Globus pallidus (tissue), 1 donor: ENCODE data around the gene DCD.
"Not testable (repeated sequence)": the region's sequence is repeated elsewhere in the genome, so short reads cannot be mapped to it uniquely, and the experiment has no call there.

ENCODE experiments used
- DNase-seq: peaks from one replicate; pipeline ENCODE4 v3.0.0-alpha.2; 2015; ENCODE audit warnings: low spot score

Gene DCD

DNA sequence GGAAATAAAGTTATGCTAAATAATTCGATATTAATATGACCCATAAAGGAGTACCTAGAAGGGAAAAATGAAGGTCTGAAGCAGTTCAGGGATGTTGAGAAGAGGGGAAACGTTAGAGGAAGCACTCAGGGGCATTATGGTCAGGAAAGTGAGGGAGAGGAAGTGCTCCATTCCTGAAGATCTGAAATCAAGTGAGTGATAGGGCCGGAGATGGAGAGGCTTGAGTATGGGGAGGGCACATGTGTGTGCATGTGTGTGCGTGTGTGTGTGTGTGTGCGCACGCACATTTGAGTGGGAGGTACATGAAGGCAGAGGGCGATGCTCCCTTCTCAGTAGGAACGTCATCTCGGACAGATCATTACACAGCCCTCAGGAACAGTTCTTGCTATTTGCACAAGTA is 4.9 kb upstream of the DCD start:
- no peak for DNase-seq

DNA sequence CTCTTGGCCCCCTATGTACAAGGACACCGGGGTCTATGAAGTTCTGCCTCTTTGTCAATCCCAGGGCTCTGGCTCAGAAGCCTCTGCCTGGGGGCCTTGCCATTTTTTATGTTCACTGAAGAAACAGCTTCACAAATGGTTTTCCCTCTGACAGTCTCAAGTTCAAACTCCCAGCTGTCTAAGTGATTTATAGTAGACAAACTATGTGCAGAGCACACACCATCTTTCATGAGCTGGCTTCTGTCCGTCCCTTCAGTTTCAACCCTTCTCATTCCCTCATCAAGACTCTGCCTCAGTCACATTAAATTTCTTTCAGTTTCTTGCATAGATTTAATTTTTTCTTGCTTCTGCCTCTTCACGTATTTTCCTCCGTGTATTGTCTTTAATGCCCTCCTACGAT is 2.7 kb upstream of the DCD start:
- no peak for DNase-seq

DNA sequence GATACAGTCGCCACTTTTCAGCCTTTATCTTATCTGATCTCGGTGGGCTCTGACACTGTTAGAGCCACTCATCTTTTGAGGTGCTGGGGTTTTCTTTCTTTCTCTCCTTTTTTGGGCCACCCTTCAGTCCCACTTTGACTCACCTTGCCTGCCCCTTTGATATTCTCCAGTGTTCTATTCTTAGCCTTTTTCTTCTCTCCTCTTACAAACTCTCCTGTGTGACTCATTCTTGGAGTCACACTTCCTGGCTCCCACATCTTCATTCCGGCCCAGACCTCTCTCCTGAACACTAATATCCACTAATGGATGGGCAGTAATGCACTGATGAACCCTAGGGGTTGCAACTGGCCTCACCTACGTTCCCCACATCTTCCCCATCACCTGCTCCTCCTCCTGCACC is 2.2 kb upstream of the DCD start:
- no peak for DNase-seq

GRCh38 chr12:54649825-54650224 is 1.7 kb upstream of the DCD start:
- no peak for DNase-seq

- no peak for DNase-seq
These were observed 6.6 kb downstream of the DCD start for GRCh38 chr12:54641554-54641953.

GRCh38 chr12:54641089-54641488 is 7.1 kb downstream of the DCD start:
- no peak for DNase-seq

DNA sequence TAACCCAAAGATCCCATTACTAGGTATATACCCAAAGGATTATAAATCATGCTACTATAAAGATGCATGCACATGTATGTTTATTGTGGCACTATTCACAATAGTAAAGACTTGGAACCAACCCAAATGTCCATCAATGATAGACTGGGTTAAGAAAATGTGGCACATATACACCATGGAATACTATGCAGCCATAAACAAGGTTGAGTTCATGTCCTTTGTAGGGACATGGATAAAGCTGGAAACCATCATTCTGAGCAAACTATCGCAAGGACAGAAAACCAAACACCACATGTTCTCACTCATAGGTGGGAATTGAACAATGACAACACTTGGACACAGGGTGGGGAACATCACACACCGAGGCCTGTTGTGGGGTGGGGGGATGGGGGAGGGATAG is 9.1 kb downstream of the DCD start:
- not testable (repeated sequence) for DNase-seq

DNA sequence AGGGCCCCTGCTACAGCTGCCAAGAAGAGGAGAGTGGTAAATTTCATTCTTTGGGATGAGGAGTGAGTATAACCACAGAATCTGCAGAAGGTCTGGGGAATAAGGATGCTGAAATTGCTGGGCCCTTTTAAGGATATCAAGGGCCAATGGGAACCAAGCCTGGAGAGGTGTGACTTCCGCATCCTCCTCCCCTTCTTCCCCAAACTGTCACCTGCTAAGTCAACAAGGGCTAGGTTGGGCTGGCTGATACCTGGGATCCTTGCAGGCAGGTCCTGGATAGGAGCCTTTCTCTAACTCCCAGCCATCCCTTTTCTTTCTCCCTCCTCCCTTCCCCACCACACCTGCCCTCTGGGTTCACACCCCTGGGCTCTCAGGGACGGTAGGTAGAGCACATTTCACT is 13.4 kb downstream of the DCD start, which contains the start of gene LACRT:
Gene LACRT, minus strand, starts transcription at position 101 of the 400 bp plus-strand sequence. Its CDS starts 54 bp downstream, at position 47.
- no peak for DNase-seq

DNA sequence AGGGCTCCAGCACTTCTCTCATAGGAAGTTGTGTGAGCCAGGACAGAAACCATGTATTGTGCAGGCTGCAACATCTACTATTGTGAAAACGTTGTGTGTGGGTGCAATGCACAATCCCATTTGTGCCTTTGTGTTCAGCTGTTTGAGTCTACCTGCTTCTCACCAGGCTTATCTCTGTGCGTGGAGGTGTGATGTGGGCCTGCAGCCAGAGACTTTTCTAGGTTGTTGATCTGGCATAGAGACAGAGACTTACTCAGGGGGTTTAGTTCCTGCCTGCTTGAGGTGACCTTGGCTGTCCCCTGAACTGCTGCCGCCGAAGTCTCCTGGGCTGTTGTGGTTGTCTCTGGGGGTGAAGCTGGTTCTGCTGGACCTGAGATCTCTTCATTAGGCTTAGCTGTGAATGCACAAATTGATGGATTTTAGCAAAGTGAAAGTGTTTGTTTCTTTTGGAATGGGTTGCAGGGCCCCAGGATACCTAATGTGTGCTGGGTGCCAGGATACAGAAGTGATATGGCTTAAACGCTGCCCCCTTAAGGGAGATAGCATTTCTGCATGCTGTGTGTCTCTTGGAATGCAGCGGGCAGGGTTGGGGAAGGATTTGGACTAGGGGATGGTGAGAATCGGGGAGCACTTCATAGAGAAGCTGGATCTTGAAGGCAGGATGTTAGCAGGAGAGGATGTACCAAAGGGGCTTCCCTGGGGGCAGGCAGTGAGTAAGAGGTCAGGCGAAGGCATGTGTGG is 16.0 kb downstream of the DCD start:
- DNase-seq: no peak

GRCh38 chr12:54631551-54631950 is 16.6 kb downstream of the DCD start:
- DNase-seq: no peak

DNA sequence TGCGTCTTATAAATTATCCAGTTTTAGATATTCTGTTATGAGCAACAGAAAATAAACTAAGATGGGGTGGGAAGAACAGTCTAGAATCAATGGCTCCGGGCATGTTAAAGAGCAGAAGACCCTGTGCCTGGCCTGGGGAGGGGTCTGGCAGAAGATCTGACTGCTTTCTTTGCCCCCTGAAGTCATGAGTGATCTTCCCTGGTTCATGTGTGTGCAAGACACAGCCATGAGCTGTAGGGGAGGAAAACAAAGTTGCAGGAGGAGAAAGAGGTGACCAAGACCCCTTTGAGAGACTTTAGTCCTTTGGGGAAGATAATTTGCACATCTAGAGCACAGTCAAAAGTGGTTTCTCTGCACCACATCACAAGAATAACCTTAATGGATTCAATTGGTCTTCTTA is 18.2 kb downstream of the DCD start:
- no peak for DNase-seq

DNA sequence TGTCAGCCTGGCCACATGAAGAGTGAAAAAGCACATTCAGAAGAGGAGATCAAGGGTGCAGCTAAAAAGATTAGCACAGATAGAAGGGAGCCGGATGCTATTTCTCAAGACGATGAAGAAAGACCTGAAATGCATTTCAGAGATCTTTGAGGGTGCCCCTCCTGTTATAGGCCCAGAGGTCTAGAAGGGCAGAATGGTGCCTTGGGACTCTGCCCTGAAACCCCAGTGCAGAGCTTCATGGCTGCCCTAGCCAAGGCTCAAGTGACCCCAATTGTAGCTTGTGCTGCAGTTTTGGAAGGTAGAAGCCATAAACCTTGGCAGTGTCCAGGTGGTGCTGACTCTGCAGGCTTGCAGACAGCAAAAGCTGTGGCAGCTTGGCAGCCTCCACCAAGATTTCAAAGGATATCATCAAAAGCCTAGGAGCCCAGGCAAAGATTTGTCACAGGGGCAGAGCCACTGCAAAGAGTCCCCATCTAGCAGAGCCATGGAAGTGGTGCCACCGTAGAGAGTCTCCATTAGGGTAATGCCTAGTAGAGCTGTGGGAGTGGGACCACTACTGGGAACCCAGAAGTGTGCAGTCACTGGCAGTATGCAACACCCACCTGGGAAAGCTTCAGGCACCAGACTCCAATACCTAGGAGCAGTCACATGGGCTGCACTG is 19.8 kb downstream of the DCD start:
- no peak for DNase-seq

DNA sequence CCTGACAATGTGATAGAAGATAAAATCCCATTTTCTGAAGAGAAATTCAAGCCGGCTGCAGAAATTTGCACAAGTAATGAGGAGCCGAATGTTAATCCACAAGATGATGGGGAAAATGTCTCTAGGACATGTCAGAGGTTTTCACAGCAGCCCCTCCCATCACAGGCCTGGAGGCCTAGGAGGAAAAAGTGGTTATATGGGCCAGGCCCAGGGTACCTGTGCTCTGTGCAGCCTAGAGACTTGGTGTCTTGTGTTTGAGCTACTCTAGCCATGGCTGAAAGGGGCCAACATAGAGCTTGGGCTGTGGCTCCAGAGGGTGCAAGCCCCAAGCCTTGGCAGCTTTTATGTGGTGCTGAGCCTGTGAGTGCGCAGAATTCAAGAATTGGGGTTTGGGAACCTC is 20.9 kb downstream of the DCD start:
- DNase-seq: no peak

- DNase-seq: no peak
These were observed 22.6 kb downstream of the DCD start for GRCh38 chr12:54625598-54625997.

- DNase-seq: no peak
These were observed 23.6 kb downstream of the DCD start for GRCh38 chr12:54624315-54625279.

DNA sequence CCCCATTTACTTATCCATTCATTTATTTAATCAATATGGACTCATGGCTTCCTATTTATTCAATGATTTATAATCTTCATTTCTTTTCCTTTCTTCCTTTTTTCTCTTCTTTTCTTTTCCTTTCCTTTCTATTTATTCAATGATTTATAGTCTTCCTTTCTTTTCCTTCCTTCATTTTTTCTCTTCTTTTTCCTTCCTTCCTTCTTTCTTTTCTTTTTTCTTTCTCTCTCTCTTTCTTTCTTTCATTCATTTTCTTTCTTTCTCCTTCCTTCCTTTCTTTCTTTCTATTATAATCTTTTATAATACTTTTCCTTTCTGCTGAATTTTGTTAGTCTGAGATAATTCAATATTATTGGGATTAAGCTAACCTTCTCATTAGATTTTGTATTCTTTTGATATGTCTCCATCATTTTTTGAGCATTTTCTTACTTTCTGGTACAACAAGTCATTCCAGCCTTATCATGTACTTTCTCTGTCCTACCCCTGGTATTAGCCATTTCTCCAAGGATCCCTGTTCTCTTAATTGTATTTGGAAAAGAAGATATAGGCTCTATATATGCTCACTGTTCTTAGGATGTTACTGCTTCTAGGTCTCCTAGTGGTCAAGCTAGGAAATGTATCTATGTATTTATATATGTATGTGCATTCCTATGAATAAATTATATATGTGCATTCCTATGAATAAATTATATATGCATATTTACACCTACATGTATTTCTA is 25.5 kb downstream of the DCD start:
- no peak for DNase-seq

GRCh38 chr12:54616933-54617680 is 31.1 kb downstream of the DCD start:
- no peak for DNase-seq

- no peak for DNase-seq
These were observed 35.9 kb downstream of the DCD start for GRCh38 chr12:54612225-54612750.

DNA sequence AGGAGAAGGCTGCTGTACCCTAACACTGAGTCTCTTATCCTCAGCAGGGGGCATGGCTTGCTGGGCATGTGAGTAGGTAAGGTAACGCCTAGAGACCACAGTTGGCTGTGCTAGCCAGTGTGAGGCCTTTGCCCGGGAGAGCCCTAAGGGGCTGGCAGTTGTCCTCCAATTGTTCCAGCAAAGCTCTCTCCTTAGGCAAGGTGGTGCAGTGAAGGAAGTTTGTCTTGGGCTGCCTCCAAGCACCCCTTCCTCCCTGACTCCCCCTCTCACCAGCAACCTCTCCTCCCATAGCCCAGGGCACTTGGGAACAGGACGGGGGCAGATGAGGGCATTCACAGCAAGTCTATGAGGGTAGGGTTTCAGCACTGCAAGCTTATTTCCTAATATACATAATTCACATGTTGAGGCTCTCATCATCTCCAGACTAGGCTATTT is 36.4 kb downstream of the DCD start:
- DNase-seq: no peak

DNA sequence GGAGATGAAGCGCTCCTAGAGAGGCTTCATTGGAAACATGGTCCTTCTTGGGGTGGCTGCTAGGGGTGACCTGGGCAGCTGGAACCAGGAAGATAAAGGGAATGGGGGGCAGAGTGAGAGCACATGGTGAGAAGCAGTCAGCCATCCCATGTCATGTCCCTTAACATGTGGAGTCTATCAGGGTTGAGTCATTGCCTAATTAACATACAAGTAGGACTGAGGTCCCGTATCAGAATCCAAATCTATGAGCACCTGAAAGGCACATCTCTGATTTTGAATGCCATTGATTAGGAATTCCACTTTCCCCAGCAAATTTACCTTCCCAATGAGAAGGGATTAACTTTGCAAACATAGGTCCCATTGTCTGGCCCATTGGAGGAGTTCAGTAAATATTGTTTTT is 39.4 kb downstream of the DCD start:
- DNase-seq: no peak

DNA sequence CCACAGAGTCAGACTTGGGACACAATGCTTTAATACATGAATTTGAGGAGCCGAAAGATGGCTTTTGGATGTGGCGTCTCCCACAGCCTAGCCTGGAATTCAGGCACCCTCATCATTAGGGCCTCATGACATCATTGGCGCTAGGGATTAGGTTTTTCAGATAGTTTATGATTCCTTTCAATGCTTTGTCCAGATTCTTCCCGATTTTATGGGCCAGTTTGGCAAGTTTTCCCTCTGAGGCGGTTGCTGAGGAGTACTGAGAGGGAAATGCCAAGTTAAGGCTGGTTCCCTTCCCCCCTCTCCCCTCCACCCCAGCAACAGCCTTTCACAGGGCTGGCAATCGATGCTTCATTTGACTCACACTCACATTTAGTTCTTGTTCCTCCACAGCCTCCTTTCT is 40.0 kb downstream of the DCD start:
- no peak for DNase-seq
